SK-N-SH (cell line): Measurements from ENCODE around the gene TRMT1. TPM values are rescaled to one million over a fixed set of nuclear protein-coding genes. Genes with fewer than 3 reads are reported as not detected.

Experiments used
- CTCF ChIA-PET: fragments of 300-600, 350-600 bp; formaldehyde crosslinking; extraction: SDS; loops from one replicate; lab custom pipeline; 2021; lab: Yijun Ruan, JAX
- POLR2A ChIA-PET: fragments of 350-600 bp; sonication (Branson Sonifier 250); formaldehyde crosslinking; extraction: SDS; loops from one replicate; lab custom pipeline; 2020; ENCODE audit warnings: antibody characterized with exemption, inconsistent platforms; lab: Yijun Ruan, JAX
- DNase-seq: peaks from one replicate; pipeline ENCODE4 v3.0.0; 2012
- H2AFZ ChIP-seq: fragments of 200-600 bp; sonication (generic); 2 replicates; pipeline ENCODE4 v1.8.1; 2016; ENCODE audit warnings: antibody characterized with exemption, mild to moderate bottlenecking, low read depth
- H3F3A ChIP-seq: fragments of 200-600 bp; sonication (generic); replicated peaks from 2 replicates; pipeline ENCODE3; 2016; ENCODE audit warnings: antibody characterized with exemption, mild to moderate bottlenecking; ENCODE audit not compliant: insufficient read depth
- H3K27ac ChIP-seq, 2 experiments: fragments of 200-500 bp in 1 of 2; fragments of 200-600 bp in 1 of 2; sonication (Bioruptor generic) in 1 of 2; sonication (generic), shearing (Covaris generic) in 1 of 2; 2 replicates each; pipeline versions ENCODE4 v1.5.1 to v1.6.1; 2014 to 2016; ENCODE audit warnings: low read depth in 2 of 2, inconsistent platforms in 1 of 2, low read length in 1 of 2, mild to moderate bottlenecking in 1 of 2, mixed read lengths in 1 of 2
- H3K27me3 ChIP-seq: fragments of 200-600 bp; sonication (generic), shearing (Covaris generic); 2 replicates; pipeline ENCODE4 v1.6.1; 2016; ENCODE audit warnings: mixed run types; ENCODE audit not compliant: insufficient read depth
- H3K36me3 ChIP-seq, 2 experiments: fragments of 200-500 bp in 1 of 2; fragments of 200-600 bp in 1 of 2; sonication (Bioruptor generic) in 1 of 2; sonication (generic) in 1 of 2; replicated peaks in 1 of 2; 2 replicates each; pipeline versions ENCODE3 to v1.5.1; 2014 to 2016; ENCODE audit warnings: low read length in 1 of 2, mild to moderate bottlenecking in 1 of 2; ENCODE audit not compliant: insufficient read depth in 2 of 2, control insufficient read depth in 1 of 2
- H3K4me1 ChIP-seq, 2 experiments: fragments of 200-500 bp in 1 of 2; fragments of 200-600 bp in 1 of 2; sonication (Bioruptor generic) in 1 of 2; sonication (generic), shearing (Covaris generic) in 1 of 2; 2 replicates each; pipeline versions ENCODE4 v1.5.1 to v1.6.1; 2014 to 2016; ENCODE audit warnings: low read depth in 1 of 2, low read length in 1 of 2, mixed run types in 1 of 2; ENCODE audit not compliant: insufficient read depth in 2 of 2, control insufficient read depth in 1 of 2
- H3K4me2 ChIP-seq: fragments of 200-600 bp; sonication (generic), shearing (Covaris generic); 2 replicates; pipeline ENCODE4 v1.6.1; 2017; ENCODE audit warnings: mixed run types
- H3K4me3 ChIP-seq, 2 experiments: fragments of 200-500 bp in 1 of 2; fragments of 200-600 bp in 1 of 2; sonication (Bioruptor generic) in 1 of 2; sonication (generic), shearing (Covaris generic) in 1 of 2; 2 replicates each; pipeline versions ENCODE4 v1.5.1 to v1.8.1; 2014 to 2016; ENCODE audit warnings: low read depth in 2 of 2, inconsistent platforms in 1 of 2, low read length in 1 of 2, mild to moderate bottlenecking in 1 of 2, mixed read lengths in 1 of 2, moderate library complexity in 1 of 2
- H3K79me2 ChIP-seq: fragments of 200-600 bp; sonication (generic); 2 replicates; pipeline ENCODE4 v1.8.1; 2017; ENCODE audit warnings: mild to moderate bottlenecking; ENCODE audit not compliant: insufficient read depth
- H3K9ac ChIP-seq: fragments of 200-600 bp; sonication (generic); 2 replicates; pipeline ENCODE4 v1.6.1; 2017; ENCODE audit warnings: mixed run types
- H3K9me2 ChIP-seq: fragments of 200-600 bp; sonication (generic); 2 replicates; pipeline ENCODE4 v1.6.1; 2017; ENCODE audit warnings: mixed run types
- H3K9me3 ChIP-seq: fragments of 200-600 bp; sonication (generic); 2 replicates; pipeline ENCODE4 v1.6.1; 2017; ENCODE audit warnings: mixed run types, mild to moderate bottlenecking, moderate library complexity
- H4K20me1 ChIP-seq: fragments of 200-600 bp; sonication (generic); 2 replicates; pipeline ENCODE4 v1.6.1; 2017; ENCODE audit warnings: mild to moderate bottlenecking, mixed run types; ENCODE audit not compliant: insufficient read depth
- CTCF ChIP-seq: fragments of 200-600 bp; sonication (generic); IDR thresholded peaks from 2 replicates; pipeline ENCODE4 v1.6.1; 2017; ENCODE audit warnings: antibody characterized with exemption, mild to moderate bottlenecking, moderate library complexity
- FOXJ3 ChIP-seq: sonication (generic); formaldehyde crosslinking; IDR thresholded peaks from 2 replicates; pipeline ENCODE4 v1.5.1; 2020; ENCODE audit warnings: mild to moderate bottlenecking, missing genetic modification reagents
- FOXM1 ChIP-seq: IDR thresholded peaks from 2 replicates; pipeline ENCODE4 v1.4.0; 2012; ENCODE audit warnings: low read depth, mild to moderate bottlenecking
- GABPA ChIP-seq: IDR thresholded peaks from 2 replicates; pipeline ENCODE4 v1.4.0; 2012; ENCODE audit warnings: low read depth, mild to moderate bottlenecking
- IRF3 ChIP-seq: fragments of 150-350 bp; IDR thresholded peaks from 2 replicates; pipeline ENCODE4 v1.6.1; 2016; ENCODE audit warnings: mild to moderate bottlenecking, low read depth, low read length
- MEF2A ChIP-seq: IDR thresholded peaks from 2 replicates; pipeline ENCODE4 v1.4.0; 2012; ENCODE audit warnings: low read depth, borderline replicate concordance
- POLR2AphosphoS5 ChIP-seq: IDR thresholded peaks from 2 replicates; pipeline ENCODE4 v1.6.1; 2012; ENCODE audit warnings: low read depth, low read length
- RCOR1 ChIP-seq: fragments of 150-350 bp; IDR thresholded peaks from 2 replicates; pipeline ENCODE4 v1.6.1; 2017; ENCODE audit warnings: antibody characterized with exemption, low read length
- REST ChIP-seq: IDR thresholded peaks from 2 replicates; pipeline ENCODE4 v1.6.1; 2012; ENCODE audit warnings: mild to moderate bottlenecking, low read depth, low read length, moderate library complexity
- RFX5 ChIP-seq: IDR thresholded peaks from 2 replicates; pipeline ENCODE4 v1.6.1; 2012; ENCODE audit warnings: mild to moderate bottlenecking, improper control_type of control experiment, low read length
- SMC3 ChIP-seq: IDR thresholded peaks from 2 replicates; pipeline ENCODE4 v1.6.1; 2012; ENCODE audit warnings: low read depth, low read length, improper control_type of control experiment
- USF1 ChIP-seq: IDR thresholded peaks from 2 replicates; pipeline ENCODE4 v1.4.0; 2012; ENCODE audit warnings: low read depth, borderline replicate concordance
- ZBTB33 ChIP-seq: IDR thresholded peaks from 2 replicates; pipeline ENCODE4 v1.4.0; 2012; ENCODE audit warnings: low read depth, borderline replicate concordance
- WGBS: methylation state at CpG from one replicate; pipeline ENCODE4 v1.1.6; 2017; ENCODE audit warnings: low lambda C conversion rate; 5-methylcytosine and 5-hydroxymethylcytosine counted together
- polyA plus RNA-seq, 3 experiments: library from polyadenylated mRNA; depleted of rRNA; stranded (reverse); fragments of >200 nt; gene quantifications; 2 replicates each; pipeline ENCODE4 v1.2.3, GENCODE V29; 2012

TRMT1 gene
- polyA plus RNA-seq, 1 of the 3 experiments (the other 2 are of a cell fraction): 64.9 TPM

- CTCF ChIA-PET: interaction anchor here (0.5 kb wide), 1 partner anchor 933 kb away, joined by 3 read pairs; no protein-coding TSS in a partner anchor
- 93% methylated on average over 8 of the region's 10 CpGs for WGBS
- peaks cover 14 to 43% of the 10 kb centered on the region in 2 experiments for H3K36me3 ChIP-seq
Measured at GRCh38 chr19:13138916-13139198, 22.3 kb upstream of the TRMT1 start.

More at GRCh38 chr19:13138916-13139198, 22.3 kb upstream of the TRMT1 start:
- H3F3A ChIP-seq: peaks cover 14% of the 10 kb centered on the region
- no peak overlapping the region for H3K27ac ChIP-seq
- H3K4me2 ChIP-seq: no peak overlapping the region
- no peak overlapping the region for H3K9ac ChIP-seq
- no peaks in the 10 kb centered on the region for H3K9me2 ChIP-seq
- peaks cover 23% of the 10 kb centered on the region for H3K79me2 ChIP-seq
- no peaks in the 10 kb centered on the region for H3K27me3 ChIP-seq
- DNase-seq: no peak
- no peaks in the 10 kb centered on the region for H3K4me1 ChIP-seq
- H3K9me3 ChIP-seq: no peaks in the 10 kb centered on the region
- H3K4me3 ChIP-seq: no peak overlapping the region
- H2AFZ ChIP-seq: no peak overlapping the region
- TF ChIP-seq USF1 (no peak), SMC3 (no peak), REST (no peak), IRF3 (no peak), GABPA (no peak), FOXM1 (no peak), POLR2AphosphoS5 (no peak), CTCF (no peak), ZBTB33 (no peak), RFX5 (no peak), MEF2A (no peak), FOXJ3 (CRISPR knock-in tag) (no peak), RCOR1 (no peak)
- POLR2A ChIA-PET: interaction anchor here (1.0 kb wide), 1 partner anchor 11 kb away, joined by 4 read pairs; the partner anchor contains the start of genes IER2 and STX10
- peaks cover 13% of the 10 kb centered on the region for H4K20me1 ChIP-seq
